Epithelial cell of esophagus (primary cell): Measurements from ENCODE around the gene UAP1.
"Not testable (repeated sequence)": the region's sequence is repeated elsewhere in the genome, so short reads cannot be mapped to it uniquely, and the experiment has no call there.

Source experiments
- DNase-seq: peaks from one replicate; pipeline ENCODE4 v3.0.0; 2010; ENCODE audit warnings: low read depth
- H3K4me3 ChIP-seq: 2 replicates; pipeline ENCODE4 v1.5.1; 2011; ENCODE audit warnings: mild to moderate bottlenecking, low read length, control low read depth
- CTCF ChIP-seq: IDR thresholded peaks from 2 replicates; pipeline ENCODE4 v1.5.1; 2011; ENCODE audit warnings: low read depth, mild to moderate bottlenecking, low read length, control low read depth, inconsistent platforms; ENCODE audit not compliant: insufficient read depth; ENCODE audit errors: missing control alignments

The UAP1 gene

GRCh38 chr1:162590101-162590500 lies 28.6 kb downstream of the UAP1 start:
- no peak for DNase-seq
- no peak for TF ChIP-seq CTCF
- H3K4me3 ChIP-seq, result no peak overlapping the region

- H3K4me3 ChIP-seq, result no peak overlapping the region
- TF ChIP-seq CTCF, result no peak
- DNase-seq, result no peak
Observed at GRCh38 chr1:162590686-162591085, 29.2 kb downstream of the UAP1 start.

- no peak overlapping the region for H3K4me3 ChIP-seq
- DNase-seq, result no peak
- TF ChIP-seq CTCF, result no peak
Observed at GRCh38 chr1:162596514-162597170, 35.1 kb downstream of the UAP1 start.

- no peak overlapping the region for H3K4me3 ChIP-seq
- TF ChIP-seq CTCF, result no peak
- DNase-seq, result no peak
Observed at GRCh38 chr1:162599451-162599850, 37.9 kb downstream of the UAP1 start.

- DNase-seq, result not testable (repeated sequence)
Observed at GRCh38 chr1:162603117-162603516, 41.6 kb downstream of the UAP1 start.

GRCh38 chr1:162605225-162605927 lies 43.9 kb downstream of the UAP1 start:
- H3K4me3 ChIP-seq, result no peak overlapping the region
- TF ChIP-seq CTCF, result no peak
- DNase-seq, result peak; percentile 89

More at GRCh38 chr1:162603117-162603516, 41.6 kb downstream of the UAP1 start:
- H3K4me3 ChIP-seq, result not testable (repeated sequence)

- no peak for TF ChIP-seq CTCF
Observed at GRCh38 chr1:162609306-162609705, 47.8 kb downstream of the UAP1 start.

More at GRCh38 chr1:162609306-162609705, 47.8 kb downstream of the UAP1 start:
- DNase-seq, result no peak
- no peak overlapping the region for H3K4me3 ChIP-seq
